Measurements from ENCODE around the gene EPHA3.

EPHA3 gene

GRCh38 chr3:89144080-89144479, 36.7 kb downstream of the EPHA3 start:
- FAIRE-seq (no peak), DNase-seq (ENCODE audit: low spot score) (no peak)

- DNase-seq (ENCODE audit: low spot score), result no peak
- FAIRE-seq, result no peak
Measured at GRCh38 chr3:89145995-89146394, 38.6 kb downstream of the EPHA3 start.

- FAIRE-seq, result no peak
- no peak for DNase-seq (ENCODE audit: low spot score)
Measured at GRCh38 chr3:89154416-89154815, 47.0 kb downstream of the EPHA3 start.

GRCh38 chr3:89155811-89156210, 48.4 kb downstream of the EPHA3 start:
- FAIRE-seq (no peak), DNase-seq (ENCODE audit: low spot score) (no peak)

- no peak for DNase-seq (ENCODE audit: low spot score)
- no peak for FAIRE-seq
Measured at GRCh38 chr3:89157575-89157974, 50.2 kb downstream of the EPHA3 start.

- FAIRE-seq (no peak), DNase-seq (ENCODE audit: low spot score) (no peak)
Measured at GRCh38 chr3:89159605-89160004, 52.2 kb downstream of the EPHA3 start.

DNA sequence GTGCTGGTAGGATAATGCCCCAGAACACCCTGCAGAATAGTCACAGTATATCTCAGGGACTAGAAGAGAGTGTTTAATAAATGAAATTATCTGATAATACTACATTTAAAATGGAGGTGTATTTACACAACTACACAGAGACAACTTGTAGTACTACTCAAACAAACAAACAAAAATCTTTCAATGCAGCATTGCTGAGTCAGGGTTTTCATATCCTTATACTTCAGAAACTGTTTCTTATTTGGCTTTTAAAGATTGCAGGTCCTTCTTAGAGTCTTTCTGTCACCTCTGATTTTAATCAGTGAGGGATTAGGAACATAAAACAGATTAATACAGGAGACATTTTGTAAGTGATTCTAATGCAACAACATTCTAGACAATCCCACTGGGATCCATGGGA, 57.4 kb downstream of the EPHA3 start:
- no peak for FAIRE-seq
- DNase-seq (ENCODE audit: low spot score), result no peak

DNA sequence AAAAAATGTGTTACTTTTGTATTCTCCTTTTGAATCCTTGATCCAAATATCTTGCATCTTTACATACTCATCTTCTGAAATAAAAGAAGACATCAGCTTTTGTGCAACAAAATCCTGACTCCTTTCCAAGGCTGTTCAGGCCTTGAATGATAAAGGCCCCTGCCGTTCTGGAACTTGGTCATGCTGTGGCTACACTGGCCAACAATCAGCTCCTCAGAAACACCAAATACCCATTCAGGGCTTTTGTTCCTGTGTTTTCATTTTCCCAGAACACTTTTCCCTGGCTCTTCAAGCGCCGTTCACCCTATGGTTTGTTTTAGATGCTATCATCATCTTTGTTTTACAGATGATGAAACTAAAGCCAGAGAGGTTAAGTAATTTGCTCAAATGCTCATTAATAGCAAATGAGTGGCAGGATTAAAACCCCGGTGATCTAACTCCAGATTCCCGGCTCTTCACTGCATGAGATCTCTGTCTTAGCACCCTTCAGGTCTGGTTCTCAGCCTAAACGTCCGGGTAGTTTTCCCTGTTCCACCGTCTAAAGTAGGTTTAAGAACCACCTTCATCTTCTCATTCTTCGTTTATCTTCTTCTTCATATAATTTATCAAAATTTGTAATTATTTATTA, 58.3 kb downstream of the EPHA3 start:
- FAIRE-seq, result no peak
- DNase-seq (ENCODE audit: low spot score), result no peak

- no peak for DNase-seq (ENCODE audit: low spot score)
- no peak for FAIRE-seq
Measured at GRCh38 chr3:89171687-89172545, 64.5 kb downstream of the EPHA3 start.

DNA sequence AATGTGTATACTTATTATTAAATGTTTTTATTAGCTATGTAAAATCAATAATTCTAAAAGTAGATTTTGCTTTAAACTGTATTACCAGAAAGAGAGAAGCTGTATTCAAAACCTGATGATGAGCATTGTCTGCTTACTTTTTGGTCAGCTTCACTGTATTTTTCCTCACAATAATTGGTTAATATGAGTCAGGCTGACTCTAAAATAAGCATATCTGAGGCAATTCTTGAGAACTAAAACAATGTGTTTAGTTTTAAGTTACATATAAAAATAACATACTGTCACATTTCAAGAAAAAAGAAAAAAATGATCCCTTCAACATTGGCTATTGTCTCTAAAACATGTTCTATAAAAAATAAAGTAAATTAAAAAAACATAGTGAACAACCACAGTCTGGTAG, 66.1 kb downstream of the EPHA3 start:
- FAIRE-seq (no peak), DNase-seq (ENCODE audit: low spot score) (no peak)

DNA sequence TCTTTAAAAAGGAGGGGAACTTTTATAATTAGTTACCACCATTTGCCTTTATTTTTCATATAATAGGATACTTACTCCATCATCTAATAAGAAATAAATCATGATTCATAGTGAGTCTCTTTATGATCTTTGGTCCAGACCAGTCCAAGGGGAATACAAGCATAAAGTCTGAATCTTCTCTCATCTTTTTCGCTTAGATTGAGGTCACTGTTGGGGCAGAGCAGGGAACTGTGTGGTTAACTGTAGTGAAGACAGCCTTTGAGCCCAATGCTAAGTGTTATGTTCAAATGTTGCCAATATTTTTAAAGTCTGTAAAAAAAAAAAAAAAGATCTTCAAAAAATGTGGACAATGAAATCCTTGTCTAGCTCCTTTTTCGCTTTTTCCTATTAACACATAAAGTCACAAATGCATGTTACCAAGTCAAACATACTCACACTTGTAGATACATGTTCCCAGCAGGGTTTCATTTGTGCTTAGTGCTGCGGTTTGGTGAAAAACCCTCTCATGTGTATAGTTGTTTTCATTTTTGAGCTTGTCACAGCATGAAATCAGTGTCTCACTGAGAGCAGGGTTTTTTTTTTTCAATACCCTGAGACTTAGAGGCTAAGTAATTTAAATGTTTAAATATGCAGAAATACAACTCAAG, 72.1 kb downstream of the EPHA3 start:
- DNase-seq (ENCODE audit: low spot score), result no peak
- no peak for FAIRE-seq

- DNase-seq (ENCODE audit: low spot score) (no peak), FAIRE-seq (no peak)
Measured at GRCh38 chr3:89180334-89180733, 72.9 kb downstream of the EPHA3 start.

DNA sequence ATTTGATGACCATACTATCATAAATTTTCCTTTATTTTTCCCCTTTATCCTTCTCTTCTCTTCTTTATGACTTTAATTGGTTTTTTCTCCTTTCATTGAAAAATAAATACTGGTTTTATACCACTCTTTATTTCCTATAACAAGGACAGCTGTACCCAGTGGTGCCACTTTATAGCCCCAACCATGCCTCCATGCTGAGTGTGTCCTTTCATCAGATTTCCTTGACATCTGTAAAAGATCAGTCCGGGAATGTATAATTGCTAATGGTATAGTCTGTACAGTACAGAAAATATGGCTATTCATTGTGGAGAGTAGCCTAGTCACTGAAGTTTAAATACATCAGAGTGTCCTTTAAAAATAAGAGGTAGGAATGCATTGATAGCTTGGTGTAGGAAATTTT, 74.6 kb downstream of the EPHA3 start:
- no peak for DNase-seq (ENCODE audit: low spot score)
- FAIRE-seq, result no peak

- no peak for FAIRE-seq
- DNase-seq (ENCODE audit: low spot score), result no peak
Measured at GRCh38 chr3:89184151-89184995, 77.0 kb downstream of the EPHA3 start.

DNA sequence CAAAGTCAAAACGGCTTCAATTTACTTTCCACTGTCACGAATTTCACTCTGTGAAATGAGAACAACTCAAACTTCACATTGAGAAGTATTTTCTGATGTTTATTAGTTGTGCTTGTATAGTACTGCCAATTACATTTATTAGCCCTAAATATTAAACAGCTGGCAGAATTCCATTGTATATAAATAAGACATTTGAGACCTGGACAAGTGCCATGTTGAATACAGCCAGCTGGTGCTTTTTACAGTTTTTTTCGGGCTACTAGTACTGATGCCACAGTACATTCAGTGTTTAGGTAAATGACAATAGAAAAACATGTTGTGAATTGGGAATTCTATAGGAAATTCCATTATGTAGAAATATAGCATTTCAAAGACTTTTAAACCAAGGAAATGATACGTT, 79.0 kb downstream of the EPHA3 start:
- FAIRE-seq (no peak), DNase-seq (ENCODE audit: low spot score) (no peak)

GRCh38 chr3:89198591-89198990, 91.2 kb downstream of the EPHA3 start:
- no peak for DNase-seq (ENCODE audit: low spot score)
- no peak for FAIRE-seq

- no peak for DNase-seq (ENCODE audit: low spot score)
- FAIRE-seq, result no peak
Measured at GRCh38 chr3:89212619-89213018, 105.2 kb downstream of the EPHA3 start.

DNA sequence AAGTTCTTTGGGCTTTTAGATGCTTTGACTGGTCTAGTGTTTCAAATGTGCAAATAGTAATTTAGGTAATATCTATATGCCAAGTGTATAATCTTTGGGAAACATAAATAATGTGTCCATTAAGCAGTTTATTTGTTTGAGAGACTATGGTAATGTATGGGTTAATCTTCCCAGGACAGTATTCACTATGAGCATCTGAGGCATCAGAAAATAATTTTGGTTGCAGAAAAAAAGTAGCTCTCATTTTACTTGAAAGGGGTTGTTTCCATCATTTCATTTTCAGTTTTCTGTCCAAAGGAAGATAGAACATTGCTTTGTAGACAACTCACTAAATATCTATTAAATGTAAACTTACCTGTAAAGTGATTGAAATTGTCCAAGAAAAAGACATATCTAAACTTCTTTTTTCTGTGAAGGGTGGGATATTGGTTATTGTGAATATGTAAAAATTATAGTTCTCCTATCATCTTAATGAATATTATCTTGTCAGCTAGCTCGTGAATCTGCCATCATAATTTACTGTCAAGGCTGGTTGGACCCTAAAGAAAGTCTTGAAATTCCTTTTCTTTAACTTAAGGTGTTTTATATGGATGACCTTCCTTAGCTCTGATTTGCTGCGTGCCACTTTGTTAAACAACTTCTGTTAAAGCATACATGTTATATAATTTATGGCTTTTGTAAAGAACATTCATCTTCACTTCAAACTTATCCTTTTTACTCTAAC, 108.8 kb downstream of the EPHA3 start:
- FAIRE-seq (no peak), DNase-seq (ENCODE audit: low spot score) (no peak)

GRCh38 chr3:89217148-89217685, 109.8 kb downstream of the EPHA3 start:
- FAIRE-seq, result no peak
- no peak for DNase-seq (ENCODE audit: low spot score)

DNA sequence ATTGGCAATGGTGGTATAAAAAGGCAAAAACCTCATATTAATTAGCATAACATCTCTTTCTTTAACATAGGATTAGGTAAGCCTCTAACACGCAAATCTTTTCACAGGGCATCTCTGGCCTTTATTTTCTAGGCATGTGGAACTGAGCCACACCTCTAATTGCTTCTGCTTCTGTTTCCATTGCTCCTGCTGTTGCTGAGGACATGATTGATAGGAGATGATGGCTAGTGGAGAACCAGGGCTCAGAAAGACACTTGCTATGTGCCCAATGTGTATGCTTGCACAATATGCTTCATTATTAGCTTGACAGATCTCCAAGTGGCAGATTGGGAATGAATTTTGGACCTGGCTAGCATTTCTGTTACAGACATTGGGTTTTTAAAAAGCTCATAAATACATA, 114.5 kb downstream of the EPHA3 start:
- no peak for FAIRE-seq
- no peak for DNase-seq (ENCODE audit: low spot score)

- DNase-seq (ENCODE audit: low spot score), result no peak
Measured at GRCh38 chr3:89223188-89223587, 115.8 kb downstream of the EPHA3 start.

More at GRCh38 chr3:89223188-89223587, 115.8 kb downstream of the EPHA3 start:
- no peak for FAIRE-seq
